CD4-positive, alpha-beta T cell treated with Interleukin-10 for 1 hour (primary cell): ENCODE measurements around the gene TTF2.
"Not testable (repeated sequence)": the region's sequence is repeated elsewhere in the genome, so short reads cannot be mapped to it uniquely, and the experiment has no call there.

Experiments used
- DNase-seq: peaks from one replicate; pipeline ENCODE4 v3.0.0-alpha.2; 2020

TTF2 gene

DNA sequence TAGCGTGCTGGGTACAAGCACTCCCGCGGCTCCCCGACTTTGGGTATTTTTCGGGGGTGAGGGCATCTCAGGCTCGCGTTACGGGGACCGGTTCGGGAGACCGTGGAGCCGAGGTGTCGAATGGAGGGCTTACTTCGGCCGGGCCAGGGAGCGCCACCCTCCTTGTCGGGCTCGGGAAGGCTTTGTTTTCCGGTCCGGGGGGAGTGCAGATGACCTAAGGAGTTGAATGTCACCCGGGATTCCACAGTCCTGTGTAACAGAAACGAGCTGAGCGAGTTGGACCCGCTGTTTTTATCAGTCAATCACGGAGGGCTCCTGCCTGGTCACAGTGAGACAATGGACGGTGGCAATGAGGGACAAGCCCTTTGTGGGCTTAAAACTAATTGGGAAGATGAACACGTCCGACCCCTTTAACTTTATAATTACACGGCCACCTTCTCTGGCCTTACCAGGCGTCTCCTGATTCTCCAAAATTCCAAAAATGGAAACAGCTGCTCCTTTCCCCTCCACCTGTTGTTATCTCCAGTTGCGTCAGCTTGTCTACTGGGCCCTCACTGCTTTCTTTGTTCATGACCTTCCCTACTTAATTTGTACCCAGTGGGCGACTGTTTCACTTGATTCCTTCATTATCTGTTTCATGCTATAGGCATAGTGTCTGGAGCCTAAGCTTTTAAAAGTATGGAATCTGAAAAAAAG lies 62.4 kb downstream of the TTF2 start:
- peak; percentile 5 for DNase-seq

DNA sequence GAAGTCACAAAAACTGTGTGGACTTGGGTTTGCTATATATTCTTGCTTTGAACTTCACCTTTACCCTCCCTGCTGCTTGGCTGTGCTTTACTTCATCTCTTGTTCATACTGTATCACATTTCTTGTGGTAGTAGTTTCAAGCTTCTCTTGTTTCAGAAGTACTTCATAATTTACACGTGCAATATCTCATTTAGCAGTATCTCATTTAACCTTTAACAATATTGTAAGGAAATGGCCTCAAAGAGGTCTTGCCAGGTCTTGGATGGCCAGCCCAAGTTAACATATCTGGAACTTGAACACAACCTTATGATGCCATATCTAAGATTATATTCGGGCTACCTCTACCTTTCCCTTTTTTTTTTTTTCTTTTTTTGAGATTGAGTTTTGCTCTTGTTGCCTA lies 63.1 kb downstream of the TTF2 start:
- DNase-seq, result no peak

DNA sequence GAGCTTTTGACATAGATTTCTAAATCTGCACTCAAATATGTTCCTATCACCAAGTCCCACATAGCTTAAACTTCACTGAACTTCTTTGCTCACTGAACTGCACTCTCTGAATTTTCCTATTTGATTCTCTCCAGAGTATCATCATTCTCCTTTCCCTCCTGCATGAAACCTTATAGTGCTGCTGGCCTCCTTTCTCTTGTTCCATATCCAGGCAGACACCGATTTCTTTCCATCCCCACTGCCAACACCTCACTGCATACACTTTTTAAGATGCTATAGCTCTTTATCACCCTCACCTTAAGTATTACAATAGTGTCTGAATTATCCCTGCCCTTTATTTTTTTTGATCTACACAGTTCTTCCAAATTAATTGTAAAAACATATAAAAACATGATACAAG lies 64.5 kb downstream of the TTF2 start:
- no peak for DNase-seq

DNA sequence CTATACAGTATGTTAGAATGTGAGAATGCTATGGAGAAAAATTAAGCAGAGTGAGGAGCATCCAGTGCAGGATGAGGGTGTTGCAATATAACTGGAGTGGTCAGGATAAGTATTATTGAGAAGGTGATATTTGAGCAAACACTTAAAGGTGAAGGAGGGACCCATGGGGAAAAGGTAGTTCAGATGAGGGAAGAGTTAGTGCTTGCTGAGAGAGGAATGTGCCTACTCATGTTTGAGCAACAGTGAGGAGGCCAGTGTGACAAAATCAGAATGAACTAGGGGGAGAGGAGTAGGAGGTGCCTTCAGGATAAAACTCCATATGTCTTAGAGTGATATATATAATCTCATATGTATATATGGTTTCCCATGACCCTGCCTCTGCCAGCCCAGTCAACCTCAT lies 67.7 kb downstream of the TTF2 start:
- no peak for DNase-seq

DNA sequence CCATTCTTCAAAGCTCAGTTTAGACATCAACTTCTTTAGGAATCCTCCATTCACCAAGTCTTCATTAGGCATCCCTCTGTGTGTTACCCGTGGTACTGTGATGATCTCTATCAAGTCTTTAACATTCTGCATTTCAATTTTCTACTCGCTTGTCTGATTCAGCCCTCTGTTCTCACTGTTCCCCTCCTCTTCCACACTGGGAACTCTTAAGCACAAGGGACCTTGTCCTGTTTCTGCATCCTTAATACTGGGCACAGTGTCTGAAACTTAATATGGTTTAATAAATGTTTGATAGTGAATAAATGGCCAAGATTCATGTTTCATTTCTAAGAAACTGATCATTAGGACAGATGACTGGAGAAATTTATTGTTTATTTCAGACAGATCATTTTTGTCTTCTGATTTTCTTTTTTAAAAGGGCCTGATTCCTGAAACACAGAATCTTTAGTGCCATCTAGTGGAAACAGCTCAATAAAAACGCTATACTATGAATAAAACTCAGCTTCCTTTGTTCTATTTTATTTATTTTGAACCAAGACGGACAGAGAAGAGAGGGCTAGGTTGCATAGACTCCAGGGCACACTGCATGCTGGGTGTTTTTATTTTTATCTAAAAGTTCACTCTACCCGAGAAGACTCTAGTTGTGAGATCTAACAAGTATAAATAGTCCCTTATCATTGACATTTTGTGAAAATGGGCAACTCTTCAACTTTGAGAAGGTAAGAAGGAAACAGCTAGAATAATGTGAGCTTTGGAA lies 68.4 kb downstream of the TTF2 start:
- DNase-seq, result peak; percentile 48

DNA sequence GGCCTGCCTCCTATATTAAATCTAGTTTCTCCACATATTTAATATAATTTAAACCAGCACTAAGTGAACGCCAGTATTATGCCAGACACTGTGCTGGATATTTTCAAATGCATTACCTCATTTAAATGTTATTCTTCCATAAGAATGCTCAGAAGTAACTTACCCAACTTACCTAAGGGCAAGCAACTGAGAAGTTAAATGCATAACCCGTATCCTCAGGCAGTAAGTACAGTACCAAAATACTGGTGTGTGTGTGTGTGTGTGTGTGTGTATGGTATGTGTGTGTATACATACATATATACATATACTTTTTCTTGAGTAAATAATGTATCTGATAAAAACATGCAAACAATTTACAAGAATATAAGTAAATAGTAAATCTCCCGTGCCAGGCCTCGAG lies 70.4 kb downstream of the TTF2 start:
- no peak for DNase-seq

DNA sequence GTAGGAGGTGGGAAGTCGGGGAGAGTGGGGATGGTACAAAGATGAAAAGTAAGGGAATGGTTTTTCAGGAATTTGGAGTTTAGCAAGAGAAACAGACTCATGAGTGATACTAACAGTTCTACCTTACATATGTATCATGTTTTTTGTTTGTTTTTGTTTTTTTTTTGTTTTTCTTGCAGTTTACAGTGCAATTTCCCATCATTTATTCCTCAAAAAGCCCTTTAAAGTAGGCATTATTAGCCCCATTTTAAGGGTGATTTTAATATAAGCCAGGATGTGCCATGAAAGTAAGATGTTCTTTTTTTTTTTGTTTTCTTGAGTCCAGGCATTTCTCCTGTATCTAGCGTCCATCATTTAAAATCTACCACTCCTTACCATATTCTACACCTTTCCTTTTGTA lies 75.2 kb downstream of the TTF2 start:
- no peak for DNase-seq

DNA sequence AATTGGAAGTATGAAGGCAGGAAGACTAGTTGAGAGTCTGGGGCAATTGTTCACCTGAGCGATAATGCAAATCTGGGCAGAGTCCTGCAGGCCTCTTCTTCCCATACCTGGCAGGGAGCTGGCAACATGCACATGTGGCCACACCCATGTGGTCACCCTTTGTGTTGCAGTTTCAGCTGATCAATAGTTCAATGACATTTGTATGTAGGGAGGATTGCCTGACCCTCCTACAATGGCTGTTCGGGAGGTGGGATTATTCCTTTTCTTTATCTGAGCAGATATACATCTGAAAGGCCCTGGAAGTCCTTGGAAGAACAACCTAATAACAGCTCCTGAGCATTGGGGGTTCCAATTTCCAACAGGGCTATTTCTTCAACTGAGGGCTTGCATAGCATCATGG lies 76.6 kb downstream of the TTF2 start:
- no peak for DNase-seq

DNA sequence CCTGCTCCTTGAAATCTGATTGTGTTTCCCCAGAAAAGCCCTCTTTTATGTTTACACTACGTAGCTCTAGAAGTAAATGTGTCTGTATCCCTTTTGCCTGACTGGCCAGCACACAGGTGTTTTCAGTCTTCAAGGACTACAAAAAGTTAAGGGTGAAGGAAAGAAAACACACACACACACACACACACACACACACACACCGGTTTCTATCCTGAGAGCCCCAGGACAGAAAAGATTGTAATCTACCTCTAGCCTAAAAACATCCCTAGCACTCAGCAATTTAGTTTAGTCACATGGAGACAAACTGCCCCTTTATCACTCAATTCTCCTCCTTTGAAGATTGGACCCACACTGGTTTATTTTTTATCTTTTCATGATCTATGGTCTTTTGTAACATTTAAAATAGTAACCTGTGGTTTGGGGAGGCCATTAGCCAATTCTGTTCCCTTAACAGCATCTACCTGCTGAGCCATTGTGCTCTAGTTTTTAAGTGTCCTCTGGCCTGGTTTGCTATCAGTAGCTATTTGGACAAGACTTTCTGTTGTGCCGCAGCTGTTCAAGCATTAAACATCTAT lies 77.2 kb downstream of the TTF2 start:
- no peak for DNase-seq

DNA sequence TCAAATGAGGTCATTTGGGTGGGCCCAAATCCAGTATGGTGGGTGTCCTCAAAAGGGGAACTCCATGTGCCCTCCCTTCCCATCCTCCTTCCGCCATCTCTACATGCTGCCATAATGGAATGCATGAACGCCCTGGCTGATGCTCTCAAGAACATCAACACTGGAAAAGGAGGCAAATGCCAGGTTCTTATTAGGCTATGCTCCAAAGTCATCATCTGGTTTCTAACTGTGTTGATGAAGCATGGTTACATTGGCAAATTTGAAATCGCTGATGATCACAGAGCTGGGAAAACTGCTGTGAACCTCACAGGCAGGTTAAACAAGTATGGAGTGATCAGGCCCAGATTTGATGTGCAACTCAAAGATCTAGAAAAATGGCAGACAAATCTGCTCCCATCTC lies 78.0 kb downstream of the TTF2 start:
- no peak for DNase-seq

DNA sequence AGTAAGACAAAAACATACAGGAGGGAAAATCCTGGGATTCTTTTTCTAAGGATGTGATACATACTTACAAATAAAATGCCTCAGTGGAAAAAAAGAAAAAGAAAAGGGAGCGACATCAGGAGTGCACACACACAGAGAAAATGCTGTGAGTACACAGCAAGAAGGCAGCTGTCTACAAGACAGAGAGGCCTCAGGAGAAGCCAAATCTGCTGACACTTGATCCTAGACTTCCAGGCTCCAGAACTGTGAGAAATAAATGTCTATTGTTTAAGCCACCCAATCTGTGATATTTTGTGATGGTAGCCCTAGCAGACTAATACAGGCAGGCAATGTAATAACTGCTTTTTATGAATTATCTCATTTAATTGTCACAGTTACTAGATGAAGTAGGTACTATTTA lies 78.4 kb downstream of the TTF2 start:
- no peak for DNase-seq

DNA sequence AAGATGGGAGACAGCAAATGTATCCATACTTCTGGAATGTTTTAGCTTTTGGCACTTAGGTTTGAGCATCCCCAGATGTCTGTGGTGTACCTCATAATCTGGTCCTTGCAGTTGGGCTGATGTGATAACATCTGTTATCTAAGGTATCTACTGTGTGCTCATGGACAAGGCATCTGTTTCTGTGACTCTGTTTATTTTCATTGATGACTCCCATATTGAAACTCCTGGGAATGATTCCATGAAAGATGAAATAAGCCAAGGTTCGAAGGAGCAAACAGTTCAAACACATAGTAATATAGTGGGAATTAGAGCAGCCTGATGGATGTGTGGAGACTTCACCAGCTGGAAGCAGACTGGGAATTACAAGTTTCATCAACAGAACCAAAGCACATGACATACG lies 82.1 kb downstream of the TTF2 start:
- no peak for DNase-seq

DNA sequence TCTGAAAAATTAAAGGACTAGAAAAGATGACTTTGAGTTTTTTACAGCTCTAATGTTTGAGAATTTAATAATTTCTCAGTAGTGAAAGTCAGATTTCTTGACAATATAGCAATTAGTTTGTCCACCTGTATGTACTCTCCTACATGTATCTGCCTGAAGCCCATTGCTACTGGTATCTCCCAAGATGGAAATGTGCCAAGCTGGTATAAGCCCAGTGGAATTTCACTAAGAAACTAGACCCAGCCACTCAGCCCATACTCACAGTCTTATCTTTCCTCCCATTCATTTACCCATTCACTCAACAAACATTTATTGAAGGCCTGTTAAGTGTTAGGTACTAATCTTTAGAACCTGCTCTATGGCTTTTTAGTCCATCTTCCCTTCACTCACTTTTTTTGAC lies 83.0 kb downstream of the TTF2 start:
- no peak for DNase-seq

DNA sequence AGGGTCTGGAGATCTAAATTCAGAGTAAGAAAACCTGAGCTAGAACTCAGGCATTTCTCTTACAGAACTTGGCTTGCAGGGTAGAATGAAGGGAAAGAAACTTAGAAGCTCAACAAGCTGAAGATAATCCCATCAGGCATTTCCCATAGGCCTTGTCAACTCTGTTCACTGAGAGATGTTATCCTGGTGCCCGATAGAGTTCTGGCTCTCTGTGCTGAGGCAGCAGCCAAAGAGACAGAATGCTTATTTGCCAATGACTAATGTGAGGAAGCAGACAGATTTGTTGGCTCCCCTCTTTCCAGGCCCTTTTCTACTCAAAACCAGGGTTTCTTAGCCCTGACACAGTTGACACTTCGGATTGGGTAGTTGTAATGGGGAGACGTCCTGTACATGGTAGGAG lies 83.7 kb downstream of the TTF2 start:
- DNase-seq, result no peak

DNA sequence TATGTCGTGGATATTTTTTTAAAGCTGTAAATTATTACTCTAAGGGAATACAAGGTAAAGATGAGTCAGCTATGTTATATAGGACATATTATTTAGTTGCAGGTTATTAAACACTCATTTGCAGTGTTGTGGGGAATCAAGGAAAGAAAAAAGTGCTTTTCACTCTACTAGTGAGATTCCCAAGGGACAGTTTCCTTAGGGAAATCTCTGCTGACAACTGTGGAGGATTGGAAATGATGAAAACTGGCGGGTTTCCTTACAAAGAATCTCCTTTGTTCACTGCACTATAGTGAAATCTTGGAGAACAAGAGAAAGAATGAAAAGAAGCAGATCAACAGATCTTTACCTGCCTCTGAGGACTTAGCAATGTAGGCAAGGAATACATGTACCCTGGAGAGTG lies 85.9 kb downstream of the TTF2 start:
- DNase-seq, result no peak

DNA sequence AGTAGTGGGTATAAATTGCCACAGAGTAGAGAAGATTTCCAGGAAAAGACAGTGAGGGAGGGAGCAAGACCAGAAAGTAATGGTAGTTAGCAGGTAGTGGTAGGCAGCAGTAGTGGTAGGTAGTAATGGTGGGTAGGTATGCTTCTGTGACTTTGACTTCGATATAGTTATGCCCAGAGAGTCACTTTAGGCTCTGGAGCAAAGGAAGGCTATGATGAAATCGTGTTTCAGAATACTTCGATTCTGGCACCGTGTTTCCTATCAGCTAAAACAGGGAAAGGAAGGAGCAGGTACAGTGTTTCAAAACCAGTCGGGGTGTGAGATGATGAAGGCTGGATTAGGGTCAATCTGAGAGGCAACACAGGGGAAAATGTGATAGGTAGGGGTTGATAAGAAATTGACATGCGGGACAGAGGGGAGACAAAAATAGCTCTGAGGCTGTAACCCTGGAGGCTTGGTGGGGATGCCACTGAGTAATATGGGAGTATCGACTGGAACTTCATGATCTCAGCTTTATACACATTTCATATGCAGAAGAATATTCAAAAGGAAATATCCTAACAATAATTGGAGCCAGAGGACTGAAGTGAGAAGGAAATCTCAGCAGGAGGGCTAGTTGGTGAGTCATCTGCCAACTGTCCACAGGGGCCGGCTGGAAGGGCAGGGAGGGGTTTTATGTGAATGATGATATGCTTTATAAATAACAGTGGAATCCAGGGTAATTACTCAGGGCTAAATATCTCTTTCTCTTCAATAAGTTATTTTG lies 86.6 kb downstream of the TTF2 start:
- no peak for DNase-seq

DNA sequence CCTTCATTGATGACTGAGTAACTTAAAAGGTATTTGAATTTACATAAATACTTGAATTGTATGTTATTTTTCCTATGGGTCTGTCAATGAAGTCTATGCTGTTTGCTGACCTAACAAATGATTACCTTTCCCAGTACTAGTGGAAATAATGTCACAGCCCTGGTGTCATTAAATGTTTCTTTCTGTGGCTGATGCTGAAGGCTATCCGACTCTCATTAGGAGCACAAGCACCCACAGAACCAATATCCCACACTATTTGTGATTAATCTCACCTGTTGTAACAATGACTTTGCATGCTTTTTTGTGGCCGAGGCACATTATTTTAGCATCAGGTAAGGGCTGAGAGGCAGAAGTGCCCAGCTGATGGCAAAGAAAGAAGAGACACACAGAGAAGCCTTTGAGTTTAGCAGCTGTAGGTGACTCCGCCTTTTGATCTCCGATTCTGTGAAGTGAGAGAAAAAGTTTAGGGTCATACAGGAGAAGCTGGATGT lies 87.3 kb downstream of the TTF2 start:
- no peak for DNase-seq

DNA sequence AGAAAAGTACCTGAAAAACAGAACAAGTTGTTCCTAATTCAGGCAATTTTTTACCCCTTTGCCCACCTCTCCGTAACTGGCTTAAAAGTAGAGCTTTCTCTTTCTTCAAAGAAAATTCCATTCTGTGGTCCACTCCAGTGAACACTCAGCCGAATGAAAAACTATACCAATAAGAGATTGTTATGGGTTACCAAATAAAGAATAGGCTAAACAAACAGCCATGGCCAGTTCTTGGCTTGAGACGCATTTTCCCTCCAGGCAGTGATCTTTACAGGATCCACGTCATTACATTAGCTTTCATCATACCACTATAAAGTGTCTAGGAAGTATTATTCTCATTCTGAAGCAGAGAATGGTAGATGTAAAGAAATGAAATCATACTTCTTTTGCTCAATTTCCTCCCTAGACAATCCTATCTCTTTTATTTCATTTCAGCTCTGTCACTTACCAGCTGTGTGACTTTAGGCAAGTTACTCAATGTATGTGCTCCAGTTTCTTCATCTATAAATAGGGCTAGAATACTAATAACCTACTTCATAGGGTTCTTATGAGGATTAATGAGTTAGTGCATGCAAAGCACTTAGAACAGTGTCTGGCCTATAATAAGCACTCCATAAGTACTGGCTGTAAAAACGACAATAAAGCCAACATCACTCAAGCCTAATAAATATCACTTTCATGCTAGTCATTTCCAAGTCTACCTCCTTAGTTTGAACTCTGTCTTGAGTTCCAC lies 87.9 kb downstream of the TTF2 start:
- no peak for DNase-seq

DNA sequence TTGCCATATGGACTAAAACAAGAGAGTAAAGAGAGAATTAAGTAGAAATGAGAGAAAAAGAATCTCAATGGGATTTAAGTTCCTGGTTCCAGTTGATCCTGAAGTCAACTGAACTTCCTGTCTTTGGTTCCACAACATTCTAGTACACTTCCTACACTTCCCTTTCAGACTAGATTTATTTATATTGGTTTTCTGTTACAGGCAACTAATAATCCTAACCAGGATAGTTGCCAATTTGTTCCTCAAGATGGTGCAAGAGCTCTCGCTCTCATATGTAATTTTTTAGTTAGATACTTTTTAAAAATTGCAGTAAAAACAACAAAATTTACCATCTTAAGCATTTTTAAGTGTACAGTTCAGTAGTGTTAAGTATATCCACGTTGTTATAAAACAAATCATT lies 90.2 kb downstream of the TTF2 start:
- DNase-seq, result no peak

DNA sequence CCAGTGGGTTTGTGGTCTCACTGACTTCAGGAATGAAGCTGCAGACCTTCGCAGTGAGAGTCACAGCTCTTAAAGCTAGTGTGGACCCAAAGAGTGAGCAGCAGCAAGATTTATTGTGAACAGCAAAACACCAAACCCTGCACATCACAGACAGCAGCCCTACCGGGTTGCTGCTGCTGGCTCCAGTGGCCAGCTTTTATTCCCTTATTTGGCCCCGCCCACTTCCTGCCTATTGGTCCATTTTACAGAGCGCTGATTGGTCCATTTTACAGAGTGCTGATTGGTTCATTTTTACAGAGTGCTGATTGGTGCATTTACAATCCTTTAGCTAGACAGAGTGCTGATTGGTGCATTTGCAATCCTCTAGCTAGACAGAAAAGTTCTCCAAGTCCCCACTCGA lies 91.2 kb downstream of the TTF2 start:
- DNase-seq, result not testable (repeated sequence)
